Forelimb muscle (tissue), 1 donor: ENCODE data around the gene CDC14A. TPM values are rescaled to one million over a fixed set of nuclear protein-coding genes. Genes with fewer than 3 reads are reported as not detected.

Source experiments
- DNase-seq: peaks from one replicate; pipeline ENCODE4 v3.0.0-alpha.2; 2013; ENCODE audit warnings: low read depth
- polyA plus RNA-seq: library from polyadenylated mRNA; unstranded; fragments of 120-200 nt; gene quantifications from one replicate; pipeline ENCODE4 v1.2.1, GENCODE V29; 2013; ENCODE audit not compliant: insufficient read length

The CDC14A gene
- polyA plus RNA-seq, 1 donor: 5.0 TPM

DNA sequence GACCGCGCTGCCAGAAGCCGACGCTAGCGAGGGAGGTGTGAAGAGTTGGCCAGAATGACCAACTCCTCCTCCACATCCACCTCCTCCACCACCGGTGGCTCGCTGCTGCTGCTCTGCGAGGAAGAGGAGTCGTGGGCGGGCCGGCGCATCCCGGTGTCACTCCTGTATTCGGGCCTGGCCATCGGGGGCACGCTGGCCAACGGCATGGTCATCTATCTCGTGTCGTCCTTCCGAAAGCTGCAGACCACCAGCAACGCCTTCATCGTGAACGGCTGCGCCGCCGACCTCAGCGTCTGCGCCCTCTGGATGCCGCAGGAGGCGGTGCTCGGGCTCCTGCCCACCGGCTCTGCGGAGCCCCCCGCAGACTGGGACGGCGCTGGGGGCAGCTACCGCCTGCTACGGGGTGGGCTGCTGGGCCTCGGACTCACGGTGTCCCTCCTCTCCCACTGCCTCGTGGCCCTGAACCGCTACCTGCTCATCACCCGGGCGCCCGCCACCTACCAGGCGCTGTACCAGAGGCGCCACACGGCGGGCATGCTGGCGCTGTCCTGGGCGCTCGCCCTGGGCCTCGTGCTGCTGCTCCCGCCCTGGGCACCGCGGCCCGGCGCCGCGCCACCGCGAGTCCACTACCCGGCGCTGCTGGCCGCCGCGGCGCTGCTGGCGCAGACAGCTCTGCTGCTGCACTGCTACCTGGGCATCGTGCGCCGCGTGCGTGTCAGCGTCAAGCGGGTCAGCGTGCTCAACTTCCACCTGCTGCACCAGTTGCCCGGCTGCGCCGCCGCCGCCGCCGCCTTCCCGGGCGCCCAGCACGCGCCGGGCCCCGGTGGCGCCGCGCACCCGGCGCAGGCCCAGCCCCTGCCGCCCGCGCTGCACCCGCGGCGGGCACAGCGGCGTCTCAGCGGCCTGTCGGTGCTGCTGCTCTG is 186.9 kb downstream of the CDC14A start:
- DNase-seq: no peak

DNA sequence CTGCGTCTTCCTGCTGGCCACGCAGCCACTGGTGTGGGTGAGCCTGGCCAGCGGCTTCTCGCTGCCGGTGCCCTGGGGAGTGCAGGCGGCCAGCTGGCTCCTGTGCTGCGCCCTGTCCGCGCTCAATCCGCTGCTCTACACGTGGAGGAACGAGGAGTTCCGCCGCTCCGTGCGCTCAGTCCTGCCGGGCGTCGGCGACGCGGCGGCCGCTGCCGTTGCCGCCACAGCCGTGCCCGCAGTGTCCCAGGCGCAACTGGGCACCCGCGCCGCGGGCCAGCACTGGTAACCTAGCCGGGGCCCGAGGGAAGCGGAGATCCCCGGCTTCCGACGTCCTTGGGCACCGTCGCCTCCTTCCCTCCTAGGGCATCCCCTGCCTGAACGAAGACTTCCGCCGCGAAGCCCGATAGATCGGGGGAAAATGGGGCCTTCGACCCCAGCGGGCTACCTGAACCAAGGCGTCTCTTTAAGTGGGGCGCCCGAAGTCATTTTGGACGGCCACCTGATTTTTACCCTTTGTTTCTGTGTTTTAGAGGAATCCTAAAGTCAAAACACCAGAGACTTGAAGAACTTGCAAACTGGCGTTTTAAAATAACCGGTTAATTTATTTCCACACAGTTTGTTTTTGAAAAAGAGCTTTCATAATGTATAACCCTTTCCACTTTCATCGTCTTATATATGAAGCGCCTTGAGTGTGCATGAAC is 187.7 kb downstream of the CDC14A start:
- no peak for DNase-seq

DNA sequence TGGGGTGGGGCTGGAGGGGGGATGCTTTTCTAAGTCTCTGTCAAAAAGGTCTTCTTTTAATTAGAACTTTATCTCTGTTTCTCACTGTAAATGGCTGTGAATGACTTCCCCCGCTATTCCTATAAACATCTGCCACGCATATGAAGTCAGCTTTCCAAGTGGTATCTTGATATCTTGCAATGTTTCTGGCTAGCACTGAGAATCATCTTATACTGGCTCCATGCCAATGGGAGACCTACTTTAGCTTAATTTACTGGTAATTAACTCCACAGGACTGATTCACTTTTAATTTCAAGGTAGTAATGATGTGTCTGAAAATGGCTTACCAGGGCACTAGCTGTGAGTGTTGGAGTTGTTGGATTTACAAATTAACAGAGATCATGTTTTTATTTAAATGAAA is 190.0 kb downstream of the CDC14A start:
- DNase-seq: no peak

DNA sequence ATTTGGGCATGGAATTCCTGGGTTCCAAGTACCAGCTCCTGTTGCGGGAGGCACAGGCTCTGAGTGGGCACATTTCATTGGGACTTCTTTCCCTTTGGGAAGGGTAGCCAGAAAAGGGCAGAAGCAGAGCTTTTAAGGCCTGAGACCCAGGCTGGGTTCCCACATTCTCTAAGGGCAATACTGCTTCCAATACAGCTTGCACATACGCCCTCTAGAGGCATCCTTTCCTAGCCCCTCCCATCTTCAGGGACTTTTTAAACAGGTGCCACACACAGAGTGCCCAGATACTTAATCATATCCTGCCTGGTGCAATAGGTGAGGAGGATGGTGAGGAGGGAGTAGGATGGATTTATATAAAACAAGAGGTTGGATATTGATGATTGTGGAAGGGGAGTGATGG is 191.3 kb downstream of the CDC14A start:
- no peak for DNase-seq

DNA sequence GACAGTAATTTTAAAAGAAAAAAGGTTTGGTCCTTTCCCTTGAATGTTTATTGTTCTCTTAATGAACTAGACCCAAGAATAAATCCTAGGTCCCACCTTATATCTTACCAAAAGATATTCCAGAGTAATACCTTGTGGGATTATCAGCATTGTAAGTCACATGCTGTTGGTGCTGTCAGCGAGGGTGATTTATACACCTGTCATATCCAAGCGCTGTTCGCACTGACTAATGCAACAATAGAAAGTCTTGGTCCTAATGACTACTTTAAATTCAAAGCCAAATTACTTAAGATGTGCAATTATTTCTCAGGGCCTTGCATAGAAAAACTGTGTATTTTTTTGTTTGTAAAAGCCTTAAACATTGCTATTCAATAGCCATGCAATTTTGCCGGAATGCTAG is 192.5 kb downstream of the CDC14A start:
- no peak for DNase-seq

DNA sequence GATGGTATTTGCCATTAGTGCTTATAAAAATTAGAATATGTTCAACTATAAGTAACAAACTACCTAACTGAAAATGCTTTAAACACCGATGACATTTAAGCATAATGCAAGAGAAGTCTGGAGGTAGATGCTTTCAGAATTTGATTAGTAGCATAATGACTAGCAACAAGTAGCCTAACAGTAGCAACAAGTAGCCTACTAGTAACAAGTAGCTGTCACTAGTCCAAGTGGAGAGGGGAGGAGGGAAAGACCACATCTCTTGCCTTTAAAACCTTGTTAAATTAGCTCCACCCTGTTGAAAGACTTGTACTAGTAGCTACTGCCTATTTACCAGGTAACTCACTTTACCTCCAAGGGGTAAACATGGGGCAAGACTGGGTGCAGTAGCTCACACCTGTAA is 193.5 kb downstream of the CDC14A start:
- no peak for DNase-seq

DNA sequence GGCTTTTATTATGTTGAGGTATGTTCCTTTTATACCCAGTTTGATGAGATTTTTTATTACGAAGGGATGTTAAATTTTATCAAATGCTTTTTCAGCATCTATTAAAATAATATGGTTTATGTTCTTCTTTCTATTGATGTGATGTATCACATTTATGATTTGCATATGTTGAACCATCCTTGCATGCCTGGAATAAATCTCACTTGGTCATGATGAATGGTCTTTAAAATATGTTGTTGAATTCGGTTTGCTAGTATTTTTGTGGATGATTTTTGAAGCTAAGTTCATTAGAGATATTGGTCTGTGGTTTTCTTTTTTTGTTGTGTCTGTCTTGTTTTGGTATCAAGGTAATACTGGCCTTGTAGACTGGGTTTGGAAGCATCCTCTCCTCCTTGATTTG is 199.7 kb downstream of the CDC14A start:
- DNase-seq: no peak

DNA sequence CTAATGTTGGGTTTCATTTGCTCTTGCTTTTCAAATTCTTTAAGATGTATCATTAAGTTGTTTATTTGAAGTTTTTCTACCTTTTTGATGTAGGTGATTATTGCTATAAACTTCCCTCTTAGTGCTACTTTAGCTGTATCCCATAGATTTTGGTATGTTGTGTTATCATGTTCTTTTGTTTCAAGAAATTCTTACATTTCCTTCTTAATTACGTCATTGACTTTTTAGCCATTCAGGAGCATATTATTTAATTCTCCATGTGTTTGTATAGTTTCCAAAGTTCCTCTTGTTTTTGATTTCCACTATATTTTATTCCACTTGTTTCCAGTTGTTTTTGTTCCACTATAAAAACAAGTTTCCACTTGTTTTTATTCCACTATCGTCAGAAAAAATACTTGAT is 200.6 kb downstream of the CDC14A start:
- DNase-seq: no peak

DNA sequence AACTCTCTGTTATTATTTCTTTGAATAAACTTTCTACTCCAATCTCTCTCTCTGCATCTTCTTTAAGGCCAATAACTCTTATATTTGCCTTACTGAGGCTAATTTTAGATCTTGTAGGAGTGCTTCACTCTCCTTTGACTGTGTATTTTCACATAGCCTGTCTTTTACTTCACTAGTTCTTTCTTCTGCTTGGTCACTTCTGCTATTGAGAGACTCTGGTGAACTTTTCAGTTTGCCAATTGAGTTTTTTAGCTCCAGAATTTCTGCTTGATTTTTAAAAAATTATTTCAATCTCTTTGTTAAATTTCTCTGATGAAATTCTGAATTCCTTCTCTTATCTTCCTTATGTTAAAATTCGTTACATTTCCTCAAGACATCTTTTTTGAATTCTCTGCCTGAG is 203.9 kb downstream of the CDC14A start:
- DNase-seq: no peak

DNA sequence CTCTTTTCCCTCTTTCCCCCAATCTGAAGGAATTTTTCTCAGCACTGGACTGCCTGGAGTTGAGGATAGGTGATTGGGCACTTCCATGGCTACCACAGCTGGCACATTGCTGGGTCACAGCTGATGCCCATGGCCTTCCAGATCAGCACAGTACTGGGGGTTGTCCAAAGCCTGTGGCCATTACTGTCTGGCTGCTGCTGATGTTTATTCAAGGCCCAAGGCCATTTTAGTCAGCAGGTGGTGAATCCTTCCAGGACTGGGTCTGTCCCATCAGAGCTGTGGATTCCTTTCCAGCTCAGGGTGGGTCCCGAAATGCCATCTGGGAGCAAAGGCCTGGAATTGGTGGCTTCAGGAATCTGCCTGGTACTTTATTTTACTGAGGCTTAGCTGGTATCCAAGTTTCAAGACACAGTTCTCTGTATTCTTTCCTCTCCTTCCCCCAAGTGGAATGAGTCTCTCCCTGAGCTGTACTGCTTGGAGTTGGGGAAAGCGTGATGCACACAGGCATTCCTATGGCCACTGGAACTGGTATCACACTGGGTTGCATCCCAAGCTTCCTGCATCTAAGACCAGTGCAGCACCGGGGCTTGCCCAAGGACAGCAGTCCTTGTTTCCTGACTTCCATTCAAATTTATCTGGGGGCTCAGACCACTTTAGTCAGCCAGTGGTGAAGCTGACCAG is 204.8 kb downstream of the CDC14A start:
- no peak for DNase-seq

DNA sequence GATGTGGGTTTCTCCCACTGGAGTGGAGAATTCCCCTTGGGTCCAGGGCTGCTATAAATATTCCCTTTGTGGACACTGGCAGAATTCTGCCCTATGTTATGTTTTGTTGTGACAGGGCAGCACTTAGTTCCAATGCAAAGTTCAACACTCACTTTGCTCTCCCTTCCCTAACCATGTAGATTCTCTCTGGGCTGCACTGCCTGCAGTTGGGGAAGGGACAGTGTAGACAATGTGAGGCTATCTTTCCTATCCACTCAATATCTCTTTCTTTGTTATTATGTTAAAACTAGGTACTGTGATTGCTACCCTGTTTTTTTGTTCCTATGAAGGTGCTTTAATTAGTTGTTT is 205.3 kb downstream of the CDC14A start:
- DNase-seq: no peak

DNA sequence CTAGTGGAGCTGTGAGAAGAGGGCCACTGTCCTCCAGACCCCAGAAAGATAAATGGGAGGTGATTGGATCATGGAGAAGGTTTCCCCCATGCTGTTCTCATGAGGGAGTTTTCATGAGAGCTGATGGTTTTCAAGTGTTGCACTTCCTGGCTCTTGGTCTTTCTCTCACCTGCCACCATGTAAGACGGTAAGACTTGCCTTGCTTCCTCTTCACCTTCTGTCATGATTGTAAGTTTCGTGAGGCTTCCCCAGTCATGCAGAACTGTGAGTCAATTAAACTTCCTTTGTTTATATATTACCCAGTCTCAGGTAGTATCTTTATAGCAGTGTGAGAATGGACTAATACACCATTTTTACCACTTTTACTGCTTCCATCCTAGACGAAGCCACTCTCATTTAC is 213.2 kb downstream of the CDC14A start:
- DNase-seq: no peak

DNA sequence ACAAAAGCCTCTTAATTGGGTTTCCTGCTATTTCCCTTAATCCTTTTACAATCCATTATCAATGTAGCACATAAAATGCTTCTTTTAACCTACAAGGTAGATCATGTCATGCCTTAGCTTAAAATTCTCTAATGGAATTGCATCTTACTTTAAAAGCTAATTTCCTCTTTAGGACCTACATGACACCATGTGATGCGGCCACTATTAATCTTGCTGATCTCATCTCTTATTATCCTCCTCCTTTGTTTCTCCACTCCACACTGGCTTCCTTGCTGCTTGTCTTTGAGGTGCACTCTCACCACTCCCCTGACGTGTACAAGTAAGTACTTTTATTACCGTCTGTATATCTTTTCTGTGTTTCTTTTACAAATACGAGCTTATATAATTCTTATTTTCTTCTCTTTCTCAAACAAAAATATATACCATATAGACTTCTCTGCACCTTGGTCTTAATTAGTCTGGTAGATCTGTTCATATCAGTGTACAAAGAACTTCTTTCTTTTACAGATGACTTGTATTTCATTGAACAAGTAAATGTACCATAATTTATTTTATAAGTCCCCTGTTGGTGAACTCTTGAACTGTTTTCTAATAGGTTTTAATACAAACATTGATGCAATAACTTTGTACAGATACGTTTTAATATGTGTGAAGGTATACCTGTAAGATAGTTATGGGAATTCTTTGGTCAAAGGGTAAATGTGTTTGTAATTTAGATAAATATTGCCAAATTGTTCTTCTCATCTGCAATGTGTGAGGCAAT is 213.8 kb downstream of the CDC14A start:
- no peak for DNase-seq

DNA sequence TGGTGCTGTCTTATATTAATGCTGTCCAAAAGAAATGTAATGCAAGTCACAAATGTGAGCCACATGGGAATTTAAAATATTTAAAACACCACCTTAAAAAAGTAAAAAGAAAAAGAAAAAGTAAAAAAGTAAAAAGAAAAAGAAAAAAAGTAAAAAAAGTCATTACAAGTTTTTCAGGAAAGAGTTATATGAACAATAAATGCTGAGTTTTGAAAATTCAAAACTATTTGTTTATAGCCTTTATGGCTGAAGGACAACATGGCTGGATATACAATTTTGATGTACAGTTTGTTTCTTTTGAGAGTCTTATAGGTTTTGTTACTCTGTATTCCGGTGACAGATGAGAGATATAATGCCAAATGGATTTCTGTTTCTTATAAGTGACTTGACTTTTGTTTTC is 214.8 kb downstream of the CDC14A start:
- DNase-seq: no peak

Other genes with a start within 250 kb of the CDC14A start
- gene SASS6, start 219.6 kb upstream of the CDC14A start, polyA plus RNA-seq: 4.0 TPM
- 26.9 TPM for gene TRMT13, start 219.3 kb upstream of the CDC14A start, polyA plus RNA-seq
- gene LRRC39, start 174.2 kb upstream of the CDC14A start, polyA plus RNA-seq: 227 TPM
- gene DBT, start 102.7 kb upstream of the CDC14A start, polyA plus RNA-seq: 10.9 TPM
- 28.4 TPM for gene RTCA, start 86.3 kb upstream of the CDC14A start, polyA plus RNA-seq
- 0.15 TPM for gene GPR88, start 185.6 kb downstream of the CDC14A start, polyA plus RNA-seq